Activated CD4-positive, alpha-beta memory T cell treated with anti-CD3 and anti-CD28 coated beads for 36 hours (primary cell): ENCODE data around the gene HNRNPH3. TPM values are rescaled to one million over a fixed set of nuclear protein-coding genes. Genes with fewer than 3 reads are reported as not detected.

Source experiments
- CTCF ChIA-PET: fragments of 350-600 bp; sonication (Branson Sonifier 250); formaldehyde crosslinking; loops from one replicate; lab custom pipeline; 2021; ENCODE audit warnings: antibody characterized with exemption, inconsistent platforms; lab: Charles Lee
- POLR2A ChIA-PET: fragments of 350-600 bp; sonication (Branson Sonifier 250); formaldehyde crosslinking; loops from one replicate; lab custom pipeline; 2021; ENCODE audit warnings: antibody characterized with exemption; lab: Charles Lee
- DNase-seq: peaks from one replicate; pipeline ENCODE4 v3.0.0-alpha.2; 2020
- H3K27ac Mint-ChIP-seq: one replicate; pipeline ENCODE4 v1.8.0; 2021; ENCODE audit warnings: mixed read lengths
- H3K27me3 Mint-ChIP-seq: one replicate; pipeline ENCODE4 v1.8.0; 2021; ENCODE audit warnings: mixed read lengths
- H3K36me3 Mint-ChIP-seq: one replicate; pipeline ENCODE4 v1.8.0; 2021; ENCODE audit warnings: mixed read lengths
- H3K4me1 Mint-ChIP-seq: one replicate; pipeline ENCODE4 v1.8.0; 2021; ENCODE audit warnings: low read depth, mixed read lengths
- H3K4me3 Mint-ChIP-seq: one replicate; pipeline ENCODE4 v1.8.0; 2021; ENCODE audit warnings: mild to moderate bottlenecking, mixed read lengths
- H3K9me3 Mint-ChIP-seq: one replicate; pipeline ENCODE4 v1.8.0; 2021; ENCODE audit warnings: mixed read lengths
- intact Hi-C: fragments of 100-400 bp; cut with micrococcal nuclease; formaldehyde crosslinking; loops from one replicate; pipeline ENCODE4 v1.15.1; 2023
- total RNA-seq, 2 experiments: library from RNA; stranded (reverse); gene quantifications; one replicate each; pipeline ENCODE4 v1.2.3, GENCODE V29; 2021

Gene HNRNPH3
- total RNA-seq, 2 experiments from 2014 or later: 140 to 144 TPM

- Mint-ChIP-seq H3K36me3 (peaks cover 13% of the 10 kb centered on the region), H3K4me3 (no peak overlapping the region), H3K27ac (no peak overlapping the region), H3K27me3 (no peaks in the 10 kb centered on the region), H3K9me3 (no peaks in the 10 kb centered on the region), H3K4me1 (peaks cover 1% of the 10 kb centered on the region)
- intact Hi-C loops: no loop called here
- no peak for DNase-seq
- ChIA-PET CTCF (no interaction called here), POLR2A (interaction anchor here (0.6 kb wide), 1 partner anchor 1120 kb away, joined by 4 read pairs; no protein-coding TSS in a partner anchor)
Observed at GRCh38 chr10:68353537-68353936, 21.7 kb downstream of the HNRNPH3 start.

- H3K27me3 Mint-ChIP-seq: no peaks in the 10 kb centered on the region
- H3K4me3 Mint-ChIP-seq: no peak overlapping the region
- ChIA-PET CTCF (interaction anchor here (1.7 kb wide), 1 partner anchor 11 kb away, joined by 6 read pairs; no protein-coding TSS in a partner anchor), POLR2A (no interaction called here)
- H3K9me3 Mint-ChIP-seq: no peaks in the 10 kb centered on the region
- DNase-seq: no peak
- H3K4me1 Mint-ChIP-seq: no peaks in the 10 kb centered on the region
- intact Hi-C loops: no loop called here
- H3K27ac Mint-ChIP-seq: no peak overlapping the region
- H3K36me3 Mint-ChIP-seq: peaks cover 9% of the 10 kb centered on the region
Observed at GRCh38 chr10:68359189-68359588, 27.3 kb downstream of the HNRNPH3 start.

GRCh38 chr10:68362590-68362989 is 30.7 kb downstream of the HNRNPH3 start:
- H3K9me3 Mint-ChIP-seq: no peaks in the 10 kb centered on the region
- POLR2A ChIA-PET: no interaction called here
- intact Hi-C loops: no loop called here
- peaks cover 3% of the 10 kb centered on the region for H3K4me1 Mint-ChIP-seq
- no peaks in the 10 kb centered on the region for H3K27me3 Mint-ChIP-seq
- H3K27ac Mint-ChIP-seq: no peak overlapping the region
- no peak overlapping the region for H3K4me3 Mint-ChIP-seq
- peaks cover 3% of the 10 kb centered on the region for H3K36me3 Mint-ChIP-seq
- DNase-seq: no peak
- CTCF ChIA-PET: interaction anchor here (1.4 to 4.2 kb wide), 2 partner anchors 14 to 44 kb away, joined by 3 to 22 read pairs; partner anchors contain the start of gene RUFY2

GRCh38 chr10:68364101-68364886 is 32.4 kb downstream of the HNRNPH3 start:
- intact Hi-C loops: no loop called here
- DNase-seq: no peak
- POLR2A ChIA-PET: no interaction called here
- Mint-ChIP-seq H3K9me3 (no peaks in the 10 kb centered on the region), H3K27me3 (no peaks in the 10 kb centered on the region), H3K36me3 (peaks cover 3% of the 10 kb centered on the region), H3K4me1 (peaks cover 3% of the 10 kb centered on the region), H3K4me3 (no peak overlapping the region), H3K27ac (no peak overlapping the region)
- CTCF ChIA-PET: interaction anchor here (1.4 to 4.2 kb wide), 2 partner anchors 16 to 43 kb away, joined by 3 to 22 read pairs; partner anchors contain the start of gene RUFY2

GRCh38 chr10:68365611-68366010 is 33.7 kb downstream of the HNRNPH3 start:
- peaks cover 3% of the 10 kb centered on the region for H3K4me1 Mint-ChIP-seq
- H3K27ac Mint-ChIP-seq: no peak overlapping the region
- H3K36me3 Mint-ChIP-seq: peaks cover 8% of the 10 kb centered on the region
- POLR2A ChIA-PET: no interaction called here
- CTCF ChIA-PET: no interaction called here
- H3K27me3 Mint-ChIP-seq: no peaks in the 10 kb centered on the region
- intact Hi-C loops: no loop called here
- H3K4me3 Mint-ChIP-seq: no peak overlapping the region
- H3K9me3 Mint-ChIP-seq: peaks cover 2% of the 10 kb centered on the region
- no peak for DNase-seq

- peaks cover 14% of the 10 kb centered on the region for H3K36me3 Mint-ChIP-seq
- CTCF ChIA-PET: no interaction called here
Observed at GRCh38 chr10:68366600-68366999, 34.7 kb downstream of the HNRNPH3 start.

GRCh38 chr10:68367121-68367520 is 35.3 kb downstream of the HNRNPH3 start:
- Mint-ChIP-seq H3K27me3 (no peaks in the 10 kb centered on the region), H3K4me1 (peaks cover 3% of the 10 kb centered on the region), H3K9me3 (peaks cover 7% of the 10 kb centered on the region), H3K27ac (no peak overlapping the region), H3K36me3 (peaks cover 20% of the 10 kb centered on the region), H3K4me3 (no peak overlapping the region)
- intact Hi-C loops: no loop called here
- POLR2A ChIA-PET: no interaction called here
- CTCF ChIA-PET: no interaction called here
- no peak for DNase-seq

More at GRCh38 chr10:68366600-68366999, 34.7 kb downstream of the HNRNPH3 start:
- POLR2A ChIA-PET: no interaction called here
- no peak for DNase-seq
- intact Hi-C loops: no loop called here
- Mint-ChIP-seq H3K9me3 (peaks cover 5% of the 10 kb centered on the region), H3K27me3 (no peaks in the 10 kb centered on the region), H3K27ac (no peak overlapping the region), H3K4me3 (no peak overlapping the region), H3K4me1 (peaks cover 3% of the 10 kb centered on the region)

GRCh38 chr10:68371604-68372003 is 39.7 kb downstream of the HNRNPH3 start:
- ChIA-PET POLR2A (no interaction called here), CTCF (no interaction called here)
- Mint-ChIP-seq H3K36me3 (peaks cover 35% of the 10 kb centered on the region), H3K27ac (no peak overlapping the region), H3K9me3 (peaks cover 10% of the 10 kb centered on the region), H3K4me1 (no peaks in the 10 kb centered on the region), H3K27me3 (no peaks in the 10 kb centered on the region), H3K4me3 (no peak overlapping the region)
- intact Hi-C loops: no loop called here
- DNase-seq: no peak

GRCh38 chr10:68385740-68386139 is 53.9 kb downstream of the HNRNPH3 start:
- POLR2A ChIA-PET: no interaction called here
- H3K4me1 Mint-ChIP-seq: no peaks in the 10 kb centered on the region
- CTCF ChIA-PET: interaction anchor here (1.5 kb wide), 1 partner anchor 21 kb away, joined by 5 read pairs; the partner anchor contains the start of gene RUFY2
- DNase-seq: no peak
- no peak overlapping the region for H3K27ac Mint-ChIP-seq
- intact Hi-C loops: no loop called here
- no peak overlapping the region for H3K4me3 Mint-ChIP-seq
- no peaks in the 10 kb centered on the region for H3K27me3 Mint-ChIP-seq
- peaks cover 15% of the 10 kb centered on the region for H3K36me3 Mint-ChIP-seq
- no peaks in the 10 kb centered on the region for H3K9me3 Mint-ChIP-seq

Other genes with a start within 250 kb of the HNRNPH3 start
- gene MYPN, start 222.6 kb upstream of the HNRNPH3 start, total RNA-seq: under 1 TPM in 1 of 2 experiments, not detected in 1; 0.05 TPM
- gene ATOH7, start 100.0 kb upstream of the HNRNPH3 start, total RNA-seq: not detected
- 1 to 10 TPM; 1.2 to 1.3 TPM for gene PBLD, start 864 bp downstream of the HNRNPH3 start, total RNA-seq
- 1 to 10 TPM; 6.4 to 8.1 TPM for gene RUFY2, start 75.2 kb downstream of the HNRNPH3 start, total RNA-seq
- gene DNA2, start 139.9 kb downstream of the HNRNPH3 start, total RNA-seq: 10 to 100 TPM; 36.8 to 42.0 TPM
- gene SLC25A16, start 195.5 kb downstream of the HNRNPH3 start, total RNA-seq: 10 to 100 TPM; 11.1 to 12.8 TPM
- gene TET1, start 228.3 kb downstream of the HNRNPH3 start, total RNA-seq: under 1 TPM; 0.43 to 0.53 TPM